GM19193 (cell line): Measurements from ENCODE around the gene PLXNA2.

Source experiments
- POLR2A ChIP-seq: IDR thresholded peaks from 4 replicates; pipeline ENCODE4 v1.6.1; 2011; ENCODE audit not compliant: insufficient read depth, insufficient read length; ENCODE audit errors: extremely low read depth

The PLXNA2 gene

DNA sequence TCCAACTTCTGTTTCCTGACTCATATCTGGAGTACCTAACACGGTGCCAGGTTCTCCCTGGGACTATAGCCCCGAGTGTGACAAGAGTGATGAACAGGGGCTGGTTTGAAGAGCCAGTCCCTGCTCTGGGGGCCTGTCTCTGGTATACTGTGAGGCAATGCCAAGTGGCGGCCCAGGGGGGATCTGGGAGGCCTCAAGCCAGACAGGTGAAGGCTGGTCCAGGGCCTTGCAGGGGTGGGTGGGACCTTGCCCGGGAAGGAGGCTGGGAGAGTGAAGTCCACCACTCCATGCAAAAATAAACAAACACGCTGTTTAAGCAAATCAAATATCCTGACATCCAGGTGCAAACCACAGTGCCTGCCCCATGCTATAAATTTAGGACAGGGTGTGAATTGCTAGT is 6.8 kb upstream of the PLXNA2 start:
- TF ChIP-seq POLR2A: no peak

DNA sequence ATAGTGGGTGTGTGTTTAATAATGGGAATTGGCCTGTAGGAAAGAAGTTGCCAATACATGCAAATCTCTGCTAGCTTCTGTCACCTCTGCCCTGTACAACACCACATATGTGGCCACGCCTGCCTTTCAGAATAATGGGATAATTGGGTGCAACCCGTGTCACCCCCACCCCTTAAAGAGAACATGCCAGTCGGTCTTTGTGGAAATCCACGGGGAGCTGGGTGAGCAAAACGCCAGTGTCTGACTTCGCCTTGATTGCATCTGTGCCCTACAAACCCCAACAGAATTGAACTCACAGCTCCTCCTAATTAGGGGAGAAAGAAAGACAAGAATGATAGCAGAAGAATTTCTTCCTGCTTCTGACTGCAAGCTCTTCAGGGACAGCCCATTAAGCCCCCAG is 6.4 kb upstream of the PLXNA2 start:
- no peak for TF ChIP-seq POLR2A

DNA sequence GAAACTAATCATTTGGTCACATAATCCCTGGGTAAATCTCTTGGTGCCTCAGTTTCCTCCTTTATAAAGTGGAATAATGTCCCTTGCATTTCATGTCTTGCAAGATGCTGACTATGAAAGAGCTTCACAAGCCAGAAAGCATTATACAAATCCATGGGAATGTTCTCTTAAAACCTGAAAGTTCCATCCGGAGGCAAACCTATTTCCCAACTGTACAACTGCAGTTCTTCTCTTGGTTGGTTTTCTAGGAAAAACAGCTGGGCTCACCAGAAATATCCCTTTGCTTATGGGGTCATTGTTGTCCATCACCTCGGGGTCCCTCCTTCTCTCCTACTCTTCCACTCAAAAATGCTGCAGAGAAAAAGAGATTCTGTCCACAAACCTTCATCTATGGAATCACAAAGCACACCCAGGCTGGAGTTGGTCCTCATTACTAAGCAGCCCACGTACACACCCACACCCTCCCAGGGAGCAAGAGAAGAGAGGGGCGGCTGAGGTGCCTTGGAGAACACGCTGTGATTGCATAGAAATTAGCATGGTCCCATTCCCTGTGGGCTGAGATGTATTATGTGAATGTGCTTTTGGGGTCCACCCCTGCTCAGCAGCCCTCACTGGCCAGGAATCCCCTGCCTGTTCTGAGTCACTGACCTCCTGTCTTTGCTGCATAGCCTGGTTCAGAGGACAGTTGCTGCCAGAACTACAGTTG is 5.0 kb upstream of the PLXNA2 start:
- no peak for TF ChIP-seq POLR2A

DNA sequence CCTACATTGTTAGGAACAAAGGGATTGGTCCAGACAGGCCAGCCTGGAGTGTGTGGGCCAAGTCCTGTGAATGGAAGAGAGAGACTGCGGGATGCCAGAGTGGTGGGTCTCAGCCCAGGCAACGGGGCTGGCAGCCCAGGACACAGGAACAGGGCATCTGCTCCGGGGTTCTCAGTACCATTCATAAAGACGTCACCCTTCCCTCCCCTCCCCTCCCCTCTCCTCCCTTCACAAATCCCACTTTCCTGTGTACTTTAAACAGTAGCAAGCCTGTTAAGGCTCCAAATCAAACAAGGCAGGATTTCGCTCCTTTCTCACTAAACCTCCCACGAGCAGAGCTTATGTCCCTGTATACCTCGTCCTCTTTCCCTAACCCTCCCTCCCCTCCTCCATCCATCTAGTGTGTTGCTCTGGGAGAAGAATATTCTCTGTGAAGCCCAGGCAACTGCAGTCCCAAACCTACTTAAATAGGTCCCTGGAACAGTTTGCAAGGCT is 4.2 kb upstream of the PLXNA2 start:
- TF ChIP-seq POLR2A: no peak

DNA sequence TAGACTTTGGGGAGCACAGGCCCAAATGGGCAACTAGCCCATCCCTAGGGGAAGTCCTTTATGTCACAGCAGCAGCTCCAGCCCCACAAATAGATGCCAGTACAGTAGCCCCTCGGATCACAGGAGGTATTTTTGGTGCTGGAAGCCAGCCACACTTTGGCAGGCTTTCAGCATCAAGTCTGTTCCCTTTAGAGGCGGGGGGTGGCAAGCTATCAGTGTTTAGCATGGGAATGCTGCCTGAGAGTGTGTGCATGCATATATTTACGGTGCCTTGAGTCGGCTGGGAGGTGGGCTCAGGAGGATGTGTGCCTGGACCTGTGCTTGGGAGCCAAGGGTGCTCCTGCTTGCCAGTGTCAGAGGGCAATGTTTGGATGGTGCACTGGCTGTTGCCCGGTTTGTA is 3.5 kb upstream of the PLXNA2 start:
- TF ChIP-seq POLR2A: no peak

DNA sequence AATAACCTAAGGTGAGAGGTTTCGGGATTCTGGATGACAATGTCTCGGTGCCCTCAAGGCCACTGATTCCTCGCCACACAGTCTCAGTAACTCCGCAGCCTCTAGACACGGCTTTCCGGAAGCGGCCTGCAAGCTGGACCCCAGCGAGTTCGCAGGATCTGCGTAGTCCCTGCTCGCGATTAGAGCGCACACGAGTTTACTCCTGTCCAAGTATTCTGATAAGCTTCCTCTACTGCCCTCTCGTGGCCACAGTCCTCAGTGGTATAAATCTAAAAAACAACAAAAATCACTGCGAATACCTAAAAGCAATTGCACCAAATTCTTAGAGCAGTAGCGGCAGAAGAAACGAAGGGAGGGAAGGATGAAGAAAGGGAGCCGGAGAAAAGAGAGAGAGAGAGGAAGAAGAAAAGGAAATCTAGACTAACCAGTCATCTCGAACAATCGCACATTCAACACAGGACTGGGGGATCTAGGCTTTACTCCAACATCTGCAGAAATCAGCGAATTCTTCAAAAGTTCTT is 1.1 kb upstream of the PLXNA2 start:
- no peak for TF ChIP-seq POLR2A

DNA sequence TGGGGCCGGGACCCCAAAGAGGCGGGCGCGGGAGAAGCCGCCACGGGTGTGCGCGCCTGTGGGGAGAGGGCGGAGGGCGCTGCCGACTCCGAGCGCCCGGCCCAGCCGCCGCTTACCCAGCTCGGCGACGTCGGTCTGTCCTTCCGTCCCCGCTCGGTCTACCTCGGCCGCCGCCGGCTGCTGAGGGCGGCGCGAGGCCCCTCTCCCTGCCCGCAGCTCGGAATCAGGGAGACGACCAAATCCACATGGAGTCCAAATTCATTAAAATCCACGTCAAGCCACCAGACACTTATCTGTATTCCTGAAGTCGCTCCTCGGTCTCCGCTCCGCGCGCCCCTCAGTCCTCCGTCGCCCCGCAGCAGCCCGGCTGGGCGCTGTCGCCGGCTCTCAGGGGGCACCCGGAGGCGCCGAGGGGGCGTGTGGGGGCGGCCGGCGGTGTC is 637 bp downstream of the PLXNA2 start:
- TF ChIP-seq POLR2A: no peak

DNA sequence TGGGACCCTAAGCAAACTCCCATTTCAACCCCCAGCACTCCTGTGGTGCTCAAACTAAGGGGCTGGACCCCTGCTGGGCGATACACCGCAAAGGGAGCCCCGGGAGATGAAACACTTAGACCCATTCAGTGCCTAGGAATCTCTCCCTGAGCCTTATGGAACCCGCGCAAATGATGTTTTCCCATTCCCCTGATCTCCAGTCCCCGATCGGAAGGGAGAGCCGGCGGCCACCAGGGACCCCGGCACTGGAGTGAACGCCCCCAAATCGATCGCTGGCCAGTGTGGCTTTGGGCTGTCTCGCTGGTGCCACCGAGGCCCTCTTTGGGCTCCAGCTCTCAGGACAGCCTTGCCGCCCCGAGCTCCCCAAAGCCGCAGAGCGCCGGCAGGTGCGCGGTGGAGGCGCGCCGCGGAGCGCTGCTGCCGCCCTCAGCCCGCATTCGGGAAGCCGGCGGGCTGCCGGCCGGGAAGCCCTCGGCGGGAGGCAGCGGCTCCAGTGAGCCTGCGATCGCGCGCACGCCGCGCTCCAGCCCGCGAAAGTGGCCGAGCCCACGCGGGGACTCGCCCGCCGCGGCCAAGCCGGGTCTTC is 1.1 kb downstream of the PLXNA2 start:
- no peak for TF ChIP-seq POLR2A

DNA sequence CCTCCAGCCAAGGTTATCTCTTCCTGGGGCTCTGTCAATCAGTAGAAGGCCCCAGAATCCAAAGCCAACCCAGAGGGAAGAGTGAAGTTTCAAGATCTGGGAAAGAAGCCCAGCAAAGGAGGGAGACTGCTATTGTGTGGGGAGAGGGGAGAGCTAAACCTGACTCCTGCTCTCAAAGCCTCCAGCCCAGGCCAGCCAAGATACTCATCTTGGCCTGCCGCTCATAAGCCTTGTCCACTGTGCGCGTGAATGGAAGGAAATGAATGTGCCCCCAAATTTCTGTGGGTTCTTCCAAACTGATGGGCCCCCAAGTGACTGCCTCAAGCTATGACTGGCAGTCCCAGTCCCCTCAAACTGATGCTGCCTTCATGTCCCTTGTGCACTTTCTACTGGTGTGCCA is 2.0 kb downstream of the PLXNA2 start:
- TF ChIP-seq POLR2A: no peak

DNA sequence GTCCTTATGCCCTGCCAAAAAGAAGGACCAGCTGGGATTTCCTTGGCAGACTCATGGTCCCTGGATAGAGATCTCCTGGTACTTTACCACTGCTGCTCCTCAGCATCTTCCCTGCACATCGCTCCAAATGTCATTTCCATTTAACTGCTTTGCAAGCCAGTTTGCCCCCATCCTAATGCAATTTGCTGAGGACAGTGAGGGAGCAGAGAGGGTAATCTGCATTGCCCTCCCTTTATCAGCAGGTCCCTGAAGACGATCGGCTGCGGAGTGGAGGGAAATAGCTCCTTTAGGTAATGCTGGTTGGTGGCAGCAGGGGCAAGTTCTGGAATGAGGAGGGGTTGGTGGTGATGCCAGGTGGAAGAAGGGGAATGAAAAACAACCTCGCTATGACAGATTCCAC is 2.7 kb downstream of the PLXNA2 start:
- TF ChIP-seq POLR2A: no peak

DNA sequence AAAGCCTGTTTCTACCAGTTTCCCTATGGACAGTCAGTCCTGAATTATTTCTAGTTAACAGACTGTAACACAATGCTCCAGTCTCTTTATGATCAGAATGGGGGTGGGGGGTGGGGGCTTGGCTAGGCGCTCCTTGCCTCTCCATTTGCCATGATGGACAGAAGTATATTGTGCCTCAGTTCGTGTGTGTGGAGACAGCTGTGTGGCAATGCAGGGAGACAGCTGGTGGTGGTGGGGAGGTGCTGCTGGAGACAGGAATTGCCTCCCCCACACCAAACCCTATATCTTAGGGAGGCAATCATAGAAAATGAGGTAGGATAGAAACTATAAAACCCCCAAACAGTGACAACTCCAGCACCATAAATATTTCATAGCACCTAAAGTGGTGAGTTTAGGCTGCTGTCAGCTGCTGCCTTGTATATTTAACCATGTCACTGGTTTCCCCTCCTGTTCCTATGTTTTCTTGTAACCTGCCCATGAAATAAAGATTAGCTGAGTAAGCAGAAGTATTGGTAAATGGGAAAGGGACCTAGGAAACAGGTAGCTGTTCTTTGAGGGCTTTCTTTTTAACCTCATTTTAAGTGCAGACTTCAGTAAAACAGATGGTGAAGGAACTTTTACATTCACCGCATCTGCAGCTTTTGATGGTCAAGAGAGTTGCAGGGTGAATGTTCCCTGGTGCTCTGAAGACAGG is 3.4 kb downstream of the PLXNA2 start:
- TF ChIP-seq POLR2A: no peak

DNA sequence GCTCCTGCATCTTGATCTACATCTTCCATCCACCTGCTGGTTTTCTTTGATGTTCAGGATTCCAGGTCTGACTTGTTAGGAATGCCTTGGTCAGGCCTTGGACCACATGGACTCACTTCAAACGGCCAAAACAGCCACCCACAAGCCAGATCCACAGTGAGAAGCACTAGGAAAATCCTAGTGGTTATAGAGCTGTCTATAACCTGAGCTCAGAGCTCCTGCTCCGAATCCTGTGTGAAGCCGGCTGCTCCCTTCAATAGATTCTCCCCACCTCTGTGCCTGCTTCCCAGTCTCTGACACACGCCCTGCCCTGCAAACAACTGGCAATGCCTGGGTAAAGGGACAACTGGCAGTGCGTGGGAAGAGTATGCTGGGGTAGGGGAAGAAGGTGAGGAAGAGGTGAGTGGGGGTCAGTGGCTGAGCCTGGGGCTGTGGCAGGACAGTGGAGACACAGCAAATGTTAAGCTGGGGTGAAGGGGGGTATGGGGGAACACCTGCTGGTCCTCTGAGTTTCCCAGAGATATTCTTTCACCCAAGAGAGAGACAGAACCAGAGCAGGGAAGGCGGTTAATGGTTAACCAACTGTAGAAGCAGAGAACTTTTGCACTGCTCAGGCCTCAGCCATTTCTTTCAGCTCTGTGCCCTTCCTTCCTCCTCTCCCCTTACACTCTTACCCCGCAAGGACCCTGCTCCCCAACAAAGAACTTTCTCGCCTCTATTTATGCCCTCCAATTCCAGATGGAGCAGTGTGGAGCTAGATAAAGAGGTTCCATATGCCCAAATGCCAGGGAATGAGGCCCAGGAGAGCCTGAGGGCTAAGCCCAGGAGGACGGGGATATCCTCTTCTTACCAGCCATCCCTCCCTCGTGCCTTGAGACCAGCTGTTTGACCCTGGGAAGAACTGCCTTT is 4.5 kb downstream of the PLXNA2 start:
- TF ChIP-seq POLR2A: no peak

DNA sequence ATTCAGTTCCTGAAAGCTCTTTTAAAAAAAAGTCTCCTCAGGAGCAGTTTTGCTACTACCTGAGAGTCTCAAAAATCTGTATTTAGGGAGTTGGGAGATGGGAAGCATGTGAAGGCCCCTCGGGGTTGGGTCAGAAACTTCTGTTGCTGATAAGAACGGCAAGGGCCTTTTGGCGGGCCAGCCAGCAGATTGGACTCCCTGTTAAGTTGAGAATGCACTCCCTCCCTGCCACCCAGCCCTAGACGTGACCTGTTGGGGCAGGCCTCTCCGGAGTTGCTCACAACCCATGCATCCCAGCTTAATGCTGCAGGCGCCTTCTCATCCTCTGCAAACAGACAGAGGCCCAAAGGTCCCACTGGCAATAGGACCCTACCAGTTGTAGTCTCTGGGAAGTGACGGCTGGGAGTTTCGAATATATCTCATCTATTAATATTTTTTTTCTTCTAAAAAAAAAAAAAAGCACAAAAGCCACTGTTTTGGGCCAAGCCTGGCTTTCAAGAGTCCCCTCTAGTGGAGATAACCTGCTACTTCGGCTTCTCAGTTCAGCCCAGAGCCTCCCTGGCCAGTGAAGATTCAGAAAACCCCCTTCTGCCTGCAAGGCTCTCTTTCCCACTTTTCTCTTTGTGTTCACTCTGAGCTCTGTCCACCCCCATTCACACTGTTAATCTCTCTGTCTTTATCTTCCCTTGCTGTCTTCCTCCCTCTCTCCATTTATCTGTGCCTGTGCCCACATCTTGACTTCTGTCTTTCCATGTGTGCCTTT is 5.3 kb downstream of the PLXNA2 start:
- TF ChIP-seq POLR2A: no peak

DNA sequence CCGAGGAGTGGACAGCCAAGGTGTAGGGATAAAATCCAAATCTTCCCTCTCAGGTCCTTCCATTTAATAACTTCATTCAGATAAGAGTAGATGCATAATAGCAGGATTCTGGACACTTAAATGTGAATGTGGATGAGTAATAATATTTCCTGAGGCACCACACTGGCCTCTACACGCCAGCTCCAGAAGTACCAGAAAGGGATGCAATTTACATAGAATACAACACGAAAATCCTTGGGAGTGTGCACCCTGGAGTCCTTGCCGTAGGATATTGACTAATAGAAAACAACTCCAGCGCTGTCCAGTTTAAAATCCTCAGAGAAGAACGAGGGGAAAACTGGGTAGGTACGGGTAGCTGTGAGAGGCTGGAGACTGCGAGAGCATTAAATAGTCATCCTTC is 6.9 kb downstream of the PLXNA2 start:
- TF ChIP-seq POLR2A: no peak
